Tibial nerve (tissue), 4 donors: ENCODE data around the gene SLFN14. TPM values are rescaled to one million over a fixed set of nuclear protein-coding genes. Genes with fewer than 3 reads are reported as not detected.
"Not testable (repeated sequence)": the region's sequence is repeated elsewhere in the genome, so short reads cannot be mapped to it uniquely, and the experiment has no call there.

Experiments used
- DNase-seq, 2 donors: peaks; one replicate each; pipeline ENCODE4 v3.0.0-alpha.2; 2019; ENCODE audit warnings: low spot score in 2 of 2
- H3K27ac ChIP-seq, 4 donors: fragments of 200-600 bp; sonication (generic) in 3 of 4; one replicate each; pipeline ENCODE4 v1.5.1; 2017 to 2019; ENCODE audit warnings: mild to moderate bottlenecking in 1 of 4
- H3K27me3 ChIP-seq, 2 donors: fragments of 200-600 bp; sonication (generic) in 1 of 2; one replicate each; pipeline versions ENCODE4 v1.5.1 to v1.6.0; 2017 to 2019
- H3K36me3 ChIP-seq, 3 donors: fragments of 200-600 bp; sonication (generic); one replicate each; pipeline ENCODE4 v1.5.1; 2018 to 2019
- H3K4me1 ChIP-seq, 4 donors: fragments of 200-600 bp; sonication (generic) in 3 of 4; one replicate each; pipeline ENCODE4 v1.5.1; 2017 to 2019
- H3K4me3 ChIP-seq, 4 donors: fragments of 200-600 bp; sonication (generic) in 3 of 4; one replicate each; pipeline ENCODE4 v1.5.1; 2017 to 2019; ENCODE audit warnings: mild to moderate bottlenecking in 1 of 4, moderate library complexity in 1 of 4
- H3K9me3 ChIP-seq, 4 donors: fragments of 200-600 bp; sonication (generic) in 3 of 4; one replicate each; pipeline ENCODE4 v1.5.1; 2017 to 2019
- EP300 ChIP-seq, 2 donors: sonication (generic); formaldehyde crosslinking; IDR thresholded peaks; one replicate each; pipeline ENCODE4 v1.6.1; 2017; ENCODE audit warnings: antibody characterized with exemption in 2 of 2, mild to moderate bottlenecking in 1 of 2
- POLR2A ChIP-seq, 2 donors: fragments of 450-650 bp; IDR thresholded peaks; one replicate each; pipeline ENCODE4 v1.6.1; 2017; ENCODE audit warnings: antibody characterized with exemption in 2 of 2, mild to moderate bottlenecking in 2 of 2, moderate library complexity in 2 of 2
- WGBS, 2 donors: methylation state at CpG; one replicate each; pipeline ENCODE4 v1.1.5; 2018; 5-methylcytosine and 5-hydroxymethylcytosine counted together
- total RNA-seq, 4 donors: library from RNA; depleted of rRNA; stranded (reverse); fragments of >200 nt; gene quantifications; one replicate each; pipeline ENCODE4 v1.1.0, GENCODE V29; 2016
- TF ChIP-seq, protein P1 (sequence below), 5 experiments: fragments of 200-600 bp in 3 of 5; fragments of 450-650 bp in 2 of 5; sonication (generic) in 3 of 5; IDR thresholded peaks; one replicate each; pipeline ENCODE4 v1.5.1; 2016 to 2019; ENCODE audit warnings: antibody characterized with exemption in 5 of 5, mild to moderate bottlenecking in 3 of 5, moderate library complexity in 2 of 5

The SLFN14 gene
- total RNA-seq, 4 donors from 2014 or later, result not detected

DNA sequence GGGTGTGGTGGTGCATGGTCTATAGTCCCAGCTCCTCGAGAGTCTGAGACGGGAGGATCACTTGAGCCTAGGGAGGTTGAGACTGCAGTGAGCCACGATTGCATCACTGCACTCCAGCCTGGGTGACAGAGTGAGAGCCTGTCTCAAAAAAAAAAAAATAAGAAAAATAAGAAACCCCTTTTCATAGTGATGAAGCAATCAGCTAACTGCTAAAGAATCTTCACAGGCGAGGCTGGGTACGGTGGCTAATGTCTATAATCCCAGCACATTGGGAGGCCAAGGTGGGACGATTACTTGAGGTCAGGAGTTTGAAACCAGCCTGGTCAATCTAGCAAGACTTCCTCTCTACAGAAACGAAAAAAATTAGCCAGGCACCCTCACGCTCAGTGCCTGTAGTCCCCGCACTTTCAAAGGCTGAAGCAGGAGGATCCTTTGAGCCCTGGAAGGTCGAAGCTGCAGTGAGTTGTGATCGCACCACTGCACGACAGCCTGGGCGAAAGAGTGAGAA lies 23.9 kb downstream of the SLFN14 start:
- H3K27me3 ChIP-seq, result no peaks in the 10 kb centered on the region
- no peaks in the 10 kb centered on the region for H3K9me3 ChIP-seq
- WGBS, 2 donors, result 78 to 79% methylated on average over 13 of the region's 13 CpGs
- H3K36me3 ChIP-seq, result no peaks in the 10 kb centered on the region
- H3K4me1 ChIP-seq, result peaks cover 0 to 39% (median 13%) of the 10 kb centered on the region in 4 donors
- TF ChIP-seq EP300 (IDR thresholded peaks at IDR 0.05) (no peak), POLR2A (IDR thresholded peaks at IDR 0.05) (no peak)
- TF ChIP-seq, protein P1, sequence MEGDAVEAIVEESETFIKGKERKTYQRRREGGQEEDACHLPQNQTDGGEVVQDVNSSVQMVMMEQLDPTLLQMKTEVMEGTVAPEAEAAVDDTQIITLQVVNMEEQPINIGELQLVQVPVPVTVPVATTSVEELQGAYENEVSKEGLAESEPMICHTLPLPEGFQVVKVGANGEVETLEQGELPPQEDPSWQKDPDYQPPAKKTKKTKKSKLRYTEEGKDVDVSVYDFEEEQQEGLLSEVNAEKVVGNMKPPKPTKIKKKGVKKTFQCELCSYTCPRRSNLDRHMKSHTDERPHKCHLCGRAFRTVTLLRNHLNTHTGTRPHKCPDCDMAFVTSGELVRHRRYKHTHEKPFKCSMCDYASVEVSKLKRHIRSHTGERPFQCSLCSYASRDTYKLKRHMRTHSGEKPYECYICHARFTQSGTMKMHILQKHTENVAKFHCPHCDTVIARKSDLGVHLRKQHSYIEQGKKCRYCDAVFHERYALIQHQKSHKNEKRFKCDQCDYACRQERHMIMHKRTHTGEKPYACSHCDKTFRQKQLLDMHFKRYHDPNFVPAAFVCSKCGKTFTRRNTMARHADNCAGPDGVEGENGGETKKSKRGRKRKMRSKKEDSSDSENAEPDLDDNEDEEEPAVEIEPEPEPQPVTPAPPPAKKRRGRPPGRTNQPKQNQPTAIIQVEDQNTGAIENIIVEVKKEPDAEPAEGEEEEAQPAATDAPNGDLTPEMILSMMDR (IDR thresholded peaks at IDR 0.05), result no peak
- H3K4me3 ChIP-seq, result peak overlapping the region in 1 of 4 donors; percentile 6
- H3K27ac ChIP-seq, result peak overlapping the region in 3 of 4 donors; percentile 46 to 76 (median 55)
- DNase-seq, result no peak

DNA sequence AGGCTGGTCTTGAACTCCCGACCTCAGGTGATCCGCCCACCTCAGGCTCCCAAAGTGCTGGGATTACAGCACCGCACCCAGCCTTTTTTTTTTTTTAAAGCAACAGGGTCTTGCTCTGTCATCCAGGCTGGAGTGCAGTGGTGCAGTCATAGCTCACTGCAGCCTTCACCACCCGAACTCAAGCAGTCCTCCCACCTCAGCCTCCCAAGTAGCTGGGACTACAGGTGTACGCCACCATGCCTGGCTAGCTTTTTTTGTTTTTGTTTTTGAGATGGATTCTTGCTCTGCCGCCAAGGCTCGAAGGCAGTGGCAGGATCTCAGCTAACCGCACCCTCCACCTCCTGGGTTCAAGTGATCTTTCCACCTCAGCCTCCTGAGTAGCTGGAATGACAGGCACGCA lies 25.2 kb downstream of the SLFN14 start:
- not testable (repeated sequence) for H3K27me3 ChIP-seq, DNase-seq, H3K9me3 ChIP-seq, H3K36me3 ChIP-seq, H3K4me3 ChIP-seq
- WGBS, 2 donors, result 91 to 93% methylated on average over 9 of the region's 9 CpGs
- H3K4me1 ChIP-seq, result peaks cover 0 to 34% (median 12%) of the 10 kb centered on the region in 4 donors
- peak overlapping the region in 2 of 4 donors; percentile 13 to 17 for H3K27ac ChIP-seq

DNA sequence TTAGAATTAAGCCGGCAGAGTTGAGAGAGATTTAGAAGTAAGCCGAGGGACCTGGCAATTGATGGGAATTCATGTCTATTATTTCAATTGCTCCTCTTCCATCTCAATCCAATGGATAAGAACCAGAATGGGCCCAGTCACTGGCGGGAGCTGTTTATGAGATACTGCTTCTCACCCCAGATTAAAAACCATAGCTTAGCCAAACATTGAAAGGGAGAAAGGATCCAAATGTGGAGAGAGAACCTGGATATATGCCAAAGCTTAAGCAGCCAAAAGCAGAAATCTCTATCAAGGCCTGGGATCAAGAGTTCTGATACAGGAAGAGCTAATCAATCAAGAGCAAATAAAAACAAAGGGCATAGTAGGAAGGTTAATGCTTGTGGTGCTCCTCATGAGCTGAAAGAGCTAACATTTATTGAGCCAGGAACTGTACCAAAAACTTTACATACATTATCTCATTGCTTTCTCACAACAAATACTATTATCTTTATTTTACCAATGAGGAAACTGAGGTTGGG lies 26.0 kb downstream of the SLFN14 start:
- no peaks in the 10 kb centered on the region for H3K27me3 ChIP-seq

DNA sequence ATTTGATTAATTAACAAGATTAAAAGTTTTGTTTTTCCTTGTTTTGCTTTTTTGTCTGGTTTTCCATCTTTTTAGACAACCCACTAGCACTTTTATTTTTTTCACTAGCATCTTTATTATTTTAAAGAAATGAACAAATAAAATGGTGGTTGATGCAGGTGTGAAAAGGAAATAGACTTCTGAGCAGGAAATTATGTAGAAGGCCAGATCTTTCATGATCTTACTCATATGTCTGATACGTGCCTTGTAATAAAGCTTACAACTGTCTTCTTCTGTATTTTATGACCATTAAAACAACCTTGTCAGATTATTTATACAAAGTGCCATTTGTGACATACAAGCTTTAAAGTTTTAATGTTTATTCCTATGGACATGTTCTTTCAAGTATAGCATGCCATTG lies 29.5 kb downstream of the SLFN14 start:
- H3K4me3 ChIP-seq, result no peak overlapping the region
- TF ChIP-seq EP300 (IDR thresholded peaks at IDR 0.05) (no peak), POLR2A (IDR thresholded peaks at IDR 0.05) (no peak)
- TF ChIP-seq, protein P1 (IDR thresholded peaks at IDR 0.05), result no peak
- WGBS, 2 donors, result 68 to 70% methylated on average over 1 of the region's 1 CpG
- H3K27ac ChIP-seq, result no peak overlapping the region
- no peaks in the 10 kb centered on the region for H3K27me3 ChIP-seq
- no peaks in the 10 kb centered on the region for H3K9me3 ChIP-seq
- no peaks in the 10 kb centered on the region for H3K4me1 ChIP-seq
- no peak for DNase-seq
- no peaks in the 10 kb centered on the region for H3K36me3 ChIP-seq

More for the DNA sequence above, 26.0 kb downstream of the SLFN14 start:
- H3K27ac ChIP-seq, result no peak overlapping the region
- WGBS, 2 donors, result 68 to 90% methylated on average over 3 of the region's 3 CpGs
- H3K9me3 ChIP-seq, result no peaks in the 10 kb centered on the region
- no peak overlapping the region for H3K4me3 ChIP-seq
- TF ChIP-seq EP300 (IDR thresholded peaks at IDR 0.05) (no peak), POLR2A (IDR thresholded peaks at IDR 0.05) (no peak)
- TF ChIP-seq, protein P1 (IDR thresholded peaks at IDR 0.05), result no peak
- no peaks in the 10 kb centered on the region for H3K36me3 ChIP-seq
- H3K4me1 ChIP-seq, result peaks cover 0 to 26% (median 8%) of the 10 kb centered on the region in 4 donors
- DNase-seq, result no peak

DNA sequence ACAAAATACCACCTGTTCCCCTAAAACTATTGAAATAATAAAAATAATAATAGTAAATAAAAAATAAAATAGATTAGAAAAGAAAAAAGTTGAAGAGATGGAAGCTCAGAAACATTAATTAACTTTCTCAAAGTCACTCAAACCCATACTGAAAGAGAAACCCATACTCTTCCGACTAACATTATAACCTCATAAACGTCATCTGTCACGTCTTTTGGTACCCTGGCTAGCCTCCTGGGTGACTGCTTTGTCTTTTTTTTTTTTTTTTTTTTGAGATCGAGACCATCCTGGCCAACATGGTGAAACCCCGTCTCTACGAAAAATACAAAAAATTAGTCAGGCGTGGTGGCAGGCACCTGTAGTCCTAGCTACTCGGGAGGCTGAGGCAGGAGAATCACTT lies 30.8 kb downstream of the SLFN14 start:
- H3K4me3 ChIP-seq, result no peak overlapping the region
- WGBS, 2 donors, result 84 to 91% methylated on average over 8 of the region's 8 CpGs
- no peaks in the 10 kb centered on the region for H3K4me1 ChIP-seq
- no peaks in the 10 kb centered on the region for H3K36me3 ChIP-seq
- TF ChIP-seq EP300 (IDR thresholded peaks at IDR 0.05) (no peak), POLR2A (IDR thresholded peaks at IDR 0.05) (no peak)
- TF ChIP-seq, protein P1 (IDR thresholded peaks at IDR 0.05), result no peak
- no peaks in the 10 kb centered on the region for H3K9me3 ChIP-seq
- no peaks in the 10 kb centered on the region for H3K27me3 ChIP-seq
- H3K27ac ChIP-seq, result no peak overlapping the region
- no peak for DNase-seq

DNA sequence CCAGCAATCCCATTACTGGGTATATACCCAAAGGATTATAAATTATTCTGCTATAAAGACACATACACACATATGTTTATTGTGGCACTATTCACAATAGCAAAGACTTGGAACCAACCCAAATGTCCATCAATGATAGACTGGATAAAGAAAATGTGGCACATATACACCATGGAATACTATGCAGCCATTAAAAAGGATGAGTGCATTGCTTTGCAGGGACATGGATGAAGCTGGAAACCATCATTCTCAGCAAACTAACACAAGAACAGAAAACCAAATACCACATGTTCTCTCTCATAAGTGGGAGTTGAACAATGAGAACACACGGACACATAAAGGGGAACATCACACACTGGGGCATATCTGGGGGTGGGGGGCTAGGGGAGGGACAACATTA lies 31.3 kb downstream of the SLFN14 start:
- H3K36me3 ChIP-seq, H3K4me1 ChIP-seq, H3K4me3 ChIP-seq, H3K9me3 ChIP-seq, H3K27me3 ChIP-seq, H3K27ac ChIP-seq, DNase-seq: not testable (repeated sequence)
- 87 to 95% methylated on average over 1 of the region's 1 CpG for WGBS, 2 donors
